Measurements from ENCODE around the gene PLIN5. TPM values are rescaled to one million over a fixed set of nuclear protein-coding genes. Genes with fewer than 3 reads are reported as not detected.
A peak's percentile ranks its signal among the peaks of the same experiment; 100 is the strongest.

The PLIN5 gene
- total RNA-seq, 1 donor from 2014 or later: 0.40 TPM

- peak; percentile 46 for DNase-seq (ENCODE audit: low read depth)
These were observed 28.4 kb downstream of the PLIN5 start for GRCh38 chr19:4506449-4507149.

DNA sequence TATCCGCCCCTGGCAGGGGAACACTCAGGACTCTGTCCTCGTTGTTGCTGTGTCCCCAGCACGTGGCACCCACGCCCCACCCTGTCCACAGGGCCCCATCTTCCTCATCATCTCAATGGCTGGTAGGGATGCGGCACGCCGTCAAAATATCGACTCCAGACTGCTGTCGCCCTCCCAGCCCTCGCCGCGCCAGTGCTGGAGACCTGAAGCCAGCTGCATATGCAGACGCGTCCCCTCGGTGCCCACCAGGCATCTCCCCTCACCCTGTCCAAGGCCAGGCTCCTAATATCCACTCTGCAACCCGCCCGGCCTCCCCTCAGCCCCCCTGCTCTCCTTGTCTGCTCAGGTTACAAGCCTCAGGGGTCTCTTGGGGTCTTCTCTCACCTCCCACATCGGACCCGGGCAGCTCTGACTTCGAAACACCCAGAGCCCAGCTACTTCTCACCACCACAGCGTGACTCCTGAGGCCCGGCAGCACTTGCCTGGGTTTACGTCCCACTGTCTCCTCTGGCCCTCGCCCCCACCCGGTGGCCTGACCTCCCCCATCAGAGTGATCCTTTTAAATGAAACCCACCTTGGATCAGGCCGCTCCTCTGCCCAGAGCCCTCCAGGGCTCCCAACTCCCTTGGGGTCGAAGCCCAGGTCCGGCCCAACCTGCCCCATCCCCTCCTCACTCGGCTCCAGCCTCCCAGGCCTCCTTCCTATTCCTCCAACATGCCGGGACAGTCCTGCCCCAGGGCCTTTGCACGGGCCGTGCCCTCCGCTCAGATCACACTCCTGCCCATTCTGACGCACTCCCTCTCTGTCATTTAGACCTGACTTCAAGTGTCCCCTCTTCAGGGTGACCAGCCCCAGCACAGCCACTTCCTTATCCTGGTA is 29.2 kb downstream of the PLIN5 start:
- DNase-seq (ENCODE audit: low read depth): no peak

- no peak for DNase-seq (ENCODE audit: low read depth)
These were observed 30.0 kb downstream of the PLIN5 start for GRCh38 chr19:4504891-4505569.

GRCh38 chr19:4504297-4504701 is 30.7 kb downstream of the PLIN5 start:
- DNase-seq (ENCODE audit: low read depth): no peak

GRCh38 chr19:4503825-4504170 is 31.2 kb downstream of the PLIN5 start:
- no peak for DNase-seq (ENCODE audit: low read depth)

- no peak for DNase-seq (ENCODE audit: low read depth)
These were observed 31.7 kb downstream of the PLIN5 start for GRCh38 chr19:4503132-4503824.

GRCh38 chr19:4502282-4503131 is 32.5 kb downstream of the PLIN5 start:
- no peak for DNase-seq (ENCODE audit: low read depth)

GRCh38 chr19:4501691-4502090 is 33.3 kb downstream of the PLIN5 start:
- DNase-seq (ENCODE audit: low read depth): no peak

- no peak for DNase-seq (ENCODE audit: low read depth)
These were observed 34.0 kb downstream of the PLIN5 start for GRCh38 chr19:4500841-4501591.

DNA sequence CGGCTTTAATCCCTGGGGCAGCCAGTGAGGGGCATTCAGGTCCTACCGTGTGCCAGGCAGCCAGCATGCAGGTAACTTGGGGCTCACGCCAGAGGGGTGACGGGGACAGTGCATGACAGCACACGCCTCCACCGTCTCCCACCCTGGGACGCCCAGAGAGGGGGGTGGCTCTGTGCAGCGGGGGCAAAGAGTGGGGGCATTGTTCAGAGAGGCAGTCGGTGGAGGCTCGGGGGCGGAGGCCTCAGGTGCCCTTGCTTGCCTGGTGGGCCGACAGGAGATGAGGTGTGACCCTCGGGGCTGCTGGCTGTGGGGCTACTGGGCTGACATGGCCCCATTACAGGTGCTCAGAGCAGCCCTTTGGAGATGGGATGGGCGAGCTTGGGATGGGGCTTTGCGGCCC is 35.2 kb downstream of the PLIN5 start:
- no peak for DNase-seq (ENCODE audit: low read depth)

DNA sequence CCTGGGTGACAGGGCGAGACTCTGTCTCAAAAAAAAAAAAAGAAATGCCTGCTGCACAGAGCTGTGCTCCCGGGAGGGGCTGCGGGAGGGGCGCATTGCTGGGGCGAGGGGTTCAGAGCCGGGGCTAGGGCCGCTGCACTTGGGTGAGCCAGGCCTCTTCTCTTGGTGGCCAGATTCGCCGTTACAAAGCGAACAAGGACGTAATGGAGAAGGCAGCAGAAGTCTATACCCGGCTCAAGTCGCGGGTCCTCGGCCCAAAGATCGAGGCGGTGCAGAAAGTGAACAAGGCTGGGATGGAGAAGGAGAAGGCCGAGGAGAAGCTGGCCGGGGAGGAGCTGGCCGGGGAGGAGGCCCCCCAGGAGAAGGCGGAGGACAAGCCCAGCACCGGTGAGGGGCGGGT is 35.7 kb downstream of the PLIN5 start:
- DNase-seq (ENCODE audit: low read depth): no peak

DNA sequence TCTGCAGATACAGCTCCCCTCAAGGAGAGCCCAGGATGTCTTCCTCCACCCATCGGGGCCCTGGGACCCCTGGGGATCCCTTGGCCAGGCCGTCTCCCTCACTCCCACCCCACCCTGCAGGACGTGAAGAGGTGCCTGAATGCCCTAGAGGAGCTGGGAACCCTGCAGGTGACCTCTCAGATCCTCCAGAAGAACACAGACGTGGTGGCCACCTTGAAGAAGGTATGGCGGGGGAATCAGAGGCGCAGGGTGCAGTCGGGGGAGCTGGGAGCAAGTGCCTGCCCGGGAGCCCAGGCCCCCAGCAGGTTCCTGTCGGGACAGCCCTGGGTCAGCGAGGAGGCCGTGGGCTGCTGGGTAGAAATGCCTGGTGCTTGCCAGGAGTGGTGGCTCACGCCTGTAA is 36.3 kb downstream of the PLIN5 start:
- no peak for DNase-seq (ENCODE audit: low read depth)

- no peak for DNase-seq (ENCODE audit: low read depth)
These were observed 37.1 kb downstream of the PLIN5 start for GRCh38 chr19:4497770-4498389.

DNA sequence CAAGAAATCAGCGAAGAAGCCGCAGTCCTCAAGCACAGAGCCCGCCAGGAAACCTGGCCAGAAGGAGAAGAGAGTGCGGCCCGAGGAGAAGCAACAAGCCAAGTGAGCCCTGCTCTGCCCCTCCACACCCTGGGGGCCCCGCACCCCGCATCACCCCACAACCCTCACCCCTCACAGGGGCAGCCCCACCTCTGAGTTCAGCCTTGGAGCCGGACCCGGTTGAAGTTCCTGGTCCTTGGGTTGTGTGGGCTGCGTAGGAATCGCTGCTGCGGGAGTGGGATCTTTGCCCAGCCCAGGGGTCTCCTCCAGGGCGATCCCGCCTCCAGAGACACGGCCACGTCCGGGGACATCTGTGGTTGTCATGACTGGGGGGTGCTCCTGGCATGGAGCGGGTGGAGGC is 38.7 kb downstream of the PLIN5 start:
- no peak for DNase-seq (ENCODE audit: low read depth)

DNA sequence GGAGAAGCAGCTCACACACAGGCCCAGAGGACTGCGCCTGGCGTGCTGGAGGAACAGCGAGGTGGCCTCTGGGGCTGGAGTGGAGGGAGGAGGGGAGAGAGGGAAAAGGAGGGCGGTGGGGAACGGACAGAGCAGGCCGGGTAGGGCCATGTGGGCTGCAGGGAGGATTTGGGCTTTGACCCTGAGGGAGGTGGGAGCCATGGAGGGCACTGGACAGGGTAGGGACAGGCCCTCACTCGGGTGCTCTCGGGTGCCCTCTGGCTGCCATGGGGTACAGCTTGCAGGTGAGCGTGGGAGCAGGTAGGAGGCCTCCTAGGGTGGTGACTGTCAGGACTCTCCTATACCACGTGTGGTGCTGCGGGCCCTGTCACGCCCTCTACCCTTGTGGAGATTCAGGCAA is 39.6 kb downstream of the PLIN5 start:
- DNase-seq (ENCODE audit: low read depth): no peak

DNA sequence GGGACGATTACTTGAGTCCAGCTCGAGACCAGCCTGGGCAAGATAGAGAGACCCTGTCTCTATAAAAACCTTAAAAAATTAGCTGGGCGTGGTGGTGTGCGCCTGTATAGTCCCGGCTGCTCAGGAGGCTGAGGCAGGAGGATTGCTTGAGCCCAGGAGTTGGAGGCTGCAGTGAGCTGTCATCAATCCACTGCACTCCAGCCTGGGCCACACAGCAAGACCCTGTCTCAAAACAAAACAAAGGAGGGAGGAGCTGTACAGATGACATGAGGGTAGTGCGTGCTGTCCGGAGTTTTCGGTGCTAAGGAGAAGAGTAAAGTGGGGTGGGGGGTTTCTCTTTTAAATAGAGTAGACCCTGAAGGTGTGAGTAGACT is 40.3 kb downstream of the PLIN5 start:
- DNase-seq (ENCODE audit: low read depth): no peak

GRCh38 chr19:4493929-4494690 is 40.9 kb downstream of the PLIN5 start:
- no peak for DNase-seq (ENCODE audit: low read depth)

GRCh38 chr19:4493104-4493928 is 41.7 kb downstream of the PLIN5 start:
- DNase-seq (ENCODE audit: low read depth): no peak

All from renal cortical epithelial cell (primary cell).